ENCODE results near the gene SNX12.

The SNX12 gene

DNA sequence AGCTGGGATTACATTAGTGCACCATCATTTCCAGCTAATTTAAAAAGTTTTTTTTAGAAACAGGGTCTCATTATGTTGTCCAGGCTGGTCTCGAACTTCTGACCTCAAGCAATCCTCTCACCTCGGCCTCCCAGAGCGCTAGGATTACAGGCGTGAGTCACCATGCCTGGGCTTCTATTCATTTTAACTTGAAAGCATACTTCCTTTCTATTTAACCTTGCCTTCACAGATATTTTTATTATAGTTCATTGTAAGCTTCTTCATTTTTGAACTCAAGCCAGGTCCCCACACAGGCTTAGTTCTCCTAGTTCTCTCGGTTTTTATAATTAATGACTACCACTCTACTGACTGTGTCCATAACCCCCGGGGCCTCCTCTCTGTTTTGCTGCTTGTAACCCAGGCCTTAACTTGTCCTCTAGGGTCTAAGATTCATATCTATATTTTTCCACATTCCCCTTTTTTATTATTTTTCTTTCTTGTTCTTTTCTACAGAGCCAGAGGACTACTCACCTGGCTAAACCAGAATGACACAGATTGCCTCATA is 50.7 kb downstream of the SNX12 start:
- TF ChIP-seq, protein P1, sequence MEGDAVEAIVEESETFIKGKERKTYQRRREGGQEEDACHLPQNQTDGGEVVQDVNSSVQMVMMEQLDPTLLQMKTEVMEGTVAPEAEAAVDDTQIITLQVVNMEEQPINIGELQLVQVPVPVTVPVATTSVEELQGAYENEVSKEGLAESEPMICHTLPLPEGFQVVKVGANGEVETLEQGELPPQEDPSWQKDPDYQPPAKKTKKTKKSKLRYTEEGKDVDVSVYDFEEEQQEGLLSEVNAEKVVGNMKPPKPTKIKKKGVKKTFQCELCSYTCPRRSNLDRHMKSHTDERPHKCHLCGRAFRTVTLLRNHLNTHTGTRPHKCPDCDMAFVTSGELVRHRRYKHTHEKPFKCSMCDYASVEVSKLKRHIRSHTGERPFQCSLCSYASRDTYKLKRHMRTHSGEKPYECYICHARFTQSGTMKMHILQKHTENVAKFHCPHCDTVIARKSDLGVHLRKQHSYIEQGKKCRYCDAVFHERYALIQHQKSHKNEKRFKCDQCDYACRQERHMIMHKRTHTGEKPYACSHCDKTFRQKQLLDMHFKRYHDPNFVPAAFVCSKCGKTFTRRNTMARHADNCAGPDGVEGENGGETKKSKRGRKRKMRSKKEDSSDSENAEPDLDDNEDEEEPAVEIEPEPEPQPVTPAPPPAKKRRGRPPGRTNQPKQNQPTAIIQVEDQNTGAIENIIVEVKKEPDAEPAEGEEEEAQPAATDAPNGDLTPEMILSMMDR (IDR thresholded peaks at IDR 0.05; ENCODE audit: low read length, missing control alignments), result no peak
- H3K4me3 ChIP-seq (replicated peaks; ENCODE audit: low read depth, low read length), result no peak overlapping the region
- peak; percentile 4 for DNase-seq (ENCODE audit: low read depth)
